ENCODE measurements around the gene SVEP1. TPM values are rescaled to one million over a fixed set of nuclear protein-coding genes. Genes with fewer than 3 reads are reported as not detected.
"Not testable (repeated sequence)": the region's sequence is repeated elsewhere in the genome, so short reads cannot be mapped to it uniquely, and the experiment has no call there.

Gene SVEP1
- polyA plus RNA-seq, 3 donors = under 0.01 TPM; not detected in 2

- no peaks in the 10 kb centered on the region for H3K9me3 ChIP-seq (replicated peaks in 1 of 2; ENCODE audit: control insufficient read depth in 1 of 2, insufficient read depth in 1 of 2, low read length in 2 of 2)
- no peaks in the 10 kb centered on the region for H3K79me2 ChIP-seq (ENCODE audit: insufficient read depth, low read length)
- Mint-ChIP-seq H3K36me3 (no peaks in the 10 kb centered on the region), H3K27me3 (ENCODE audit: low read depth in 3 of 3) (peaks cover 1 to 5% (median 2%) of the 10 kb centered on the region in 3 donors), H3K9me3 (peaks cover 0 to 9% (median 4%) of the 10 kb centered on the region in 7 donors), H3K4me1 (no peaks in the 10 kb centered on the region), H3K4me3 (no peak overlapping the region), H3K27ac (no peak overlapping the region)
- H3K27me3 ChIP-seq (ENCODE audit: control insufficient read depth in 2 of 2, insufficient read depth in 2 of 2, low read length in 2 of 2) = peaks cover under 1 to 3% of the 10 kb centered on the region in 2 donors
- TF ChIP-seq CTCF (IDR thresholded peaks at IDR 0.05) = no peak
- H3K36me3 ChIP-seq (replicated peaks in 1 of 2; ENCODE audit: control insufficient read depth in 1 of 2, insufficient read depth in 2 of 2, low read length in 2 of 2) = no peaks in the 10 kb centered on the region
- no peaks in the 10 kb centered on the region for H4K20me1 ChIP-seq (ENCODE audit: insufficient read depth, low read length)
- no peaks in the 10 kb centered on the region for H3K4me1 ChIP-seq (ENCODE audit: control insufficient read depth in 1 of 2, insufficient read depth in 2 of 2, low read length in 2 of 2)
- intact Hi-C loops (cut with micrococcal nuclease) = no loop called here
- no peak overlapping the region for H3K27ac ChIP-seq (ENCODE audit: low read depth in 1 of 2, low read length in 2 of 2)
- no peak overlapping the region for H3K4me3 ChIP-seq (replicated peaks in 1 of 3; ENCODE audit: low read depth in 2 of 3, low read length in 3 of 3)
- no peak overlapping the region for H3K4me2 ChIP-seq (replicated peaks; ENCODE audit: extremely low read depth, low read length, poor library complexity, severe bottlenecking)
- no peak overlapping the region for H3K9ac ChIP-seq (ENCODE audit: insufficient read depth, low read length, poor library complexity, severe bottlenecking)
- no peak for DNase-seq
- H2AFZ ChIP-seq (ENCODE audit: insufficient read depth, low read depth, low read length, poor library complexity, severe bottlenecking) = no peak overlapping the region
- WGBS (ENCODE audit: insufficient coverage) = 75% methylated on average over 5 of the region's 9 CpGs
Observed at GRCh38 chr9:110532908-110533665, 46.5 kb downstream of the SVEP1 start.

GRCh38 chr9:110531776-110532175 is 47.8 kb downstream of the SVEP1 start:
- H3K27ac Mint-ChIP-seq = no peak overlapping the region
- H4K20me1 ChIP-seq (ENCODE audit: insufficient read depth, low read length) = no peaks in the 10 kb centered on the region
- no peak overlapping the region for H2AFZ ChIP-seq (ENCODE audit: insufficient read depth, low read depth, low read length, poor library complexity, severe bottlenecking)
- no peak overlapping the region for H3K9ac ChIP-seq (ENCODE audit: insufficient read depth, low read length, poor library complexity, severe bottlenecking)
- TF ChIP-seq CTCF (IDR thresholded peaks at IDR 0.05) = no peak
- no peaks in the 10 kb centered on the region for H3K36me3 Mint-ChIP-seq
- H3K4me1 ChIP-seq (ENCODE audit: control insufficient read depth in 1 of 2, insufficient read depth in 2 of 2, low read length in 2 of 2) = no peaks in the 10 kb centered on the region
- H3K27ac ChIP-seq (ENCODE audit: low read depth in 1 of 2, low read length in 2 of 2) = no peak overlapping the region
- peaks cover 0 to 3% of the 10 kb centered on the region in 2 donors for H3K27me3 ChIP-seq (ENCODE audit: control insufficient read depth in 2 of 2, insufficient read depth in 2 of 2, low read length in 2 of 2)
- H3K9me3 Mint-ChIP-seq = peaks cover 0 to 9% (median 4%) of the 10 kb centered on the region in 7 donors
- no peak overlapping the region for H3K4me2 ChIP-seq (replicated peaks; ENCODE audit: extremely low read depth, low read length, poor library complexity, severe bottlenecking)
- intact Hi-C loops (cut with micrococcal nuclease) = no loop called here
- no peaks in the 10 kb centered on the region for H3K9me3 ChIP-seq (replicated peaks in 1 of 2; ENCODE audit: control insufficient read depth in 1 of 2, insufficient read depth in 1 of 2, low read length in 2 of 2)
- no peak for DNase-seq
- H3K36me3 ChIP-seq (replicated peaks in 1 of 2; ENCODE audit: control insufficient read depth in 1 of 2, insufficient read depth in 2 of 2, low read length in 2 of 2) = no peaks in the 10 kb centered on the region
- H3K4me3 Mint-ChIP-seq = no peak overlapping the region
- no peak overlapping the region for H3K4me3 ChIP-seq (replicated peaks in 1 of 3; ENCODE audit: low read depth in 2 of 3, low read length in 3 of 3)
- H3K79me2 ChIP-seq (ENCODE audit: insufficient read depth, low read length) = no peaks in the 10 kb centered on the region
- no peaks in the 10 kb centered on the region for H3K4me1 Mint-ChIP-seq
- peaks cover 0 to 5% (median 1%) of the 10 kb centered on the region in 3 donors for H3K27me3 Mint-ChIP-seq (ENCODE audit: low read depth in 3 of 3)

GRCh38 chr9:110531241-110531640 is 48.3 kb downstream of the SVEP1 start:
- H3K9me3 ChIP-seq (replicated peaks in 1 of 2; ENCODE audit: control insufficient read depth in 1 of 2, insufficient read depth in 1 of 2, low read length in 2 of 2); H3K27me3 ChIP-seq (ENCODE audit: control insufficient read depth in 2 of 2, insufficient read depth in 2 of 2, low read length in 2 of 2); H3K9me3 Mint-ChIP-seq; H3K4me3 Mint-ChIP-seq; H3K27ac ChIP-seq (ENCODE audit: low read depth in 1 of 2, low read length in 2 of 2); H3K79me2 ChIP-seq (ENCODE audit: insufficient read depth, low read length); H3K27me3 Mint-ChIP-seq (ENCODE audit: low read depth in 3 of 3); H3K4me1 ChIP-seq (ENCODE audit: control insufficient read depth in 1 of 2, insufficient read depth in 2 of 2, low read length in 2 of 2); intact Hi-C loops (cut with micrococcal nuclease); H3K9ac ChIP-seq (ENCODE audit: insufficient read depth, low read length, poor library complexity, severe bottlenecking); H3K4me3 ChIP-seq (replicated peaks in 1 of 3; ENCODE audit: low read depth in 2 of 3, low read length in 3 of 3); H3K36me3 ChIP-seq (replicated peaks in 1 of 2; ENCODE audit: control insufficient read depth in 1 of 2, insufficient read depth in 2 of 2, low read length in 2 of 2); H3K36me3 Mint-ChIP-seq; H3K4me1 Mint-ChIP-seq; H3K27ac Mint-ChIP-seq; H4K20me1 ChIP-seq (ENCODE audit: insufficient read depth, low read length); H3K4me2 ChIP-seq (replicated peaks; ENCODE audit: extremely low read depth, low read length, poor library complexity, severe bottlenecking); H2AFZ ChIP-seq (ENCODE audit: insufficient read depth, low read depth, low read length, poor library complexity, severe bottlenecking); DNase-seq: not testable (repeated sequence)
- no CpG with 5 or more reads among the region's 1 CpG for WGBS (ENCODE audit: insufficient coverage)

All from CD14-positive monocyte (primary cell).